ENCODE data around the gene BRPF3.

DNA sequence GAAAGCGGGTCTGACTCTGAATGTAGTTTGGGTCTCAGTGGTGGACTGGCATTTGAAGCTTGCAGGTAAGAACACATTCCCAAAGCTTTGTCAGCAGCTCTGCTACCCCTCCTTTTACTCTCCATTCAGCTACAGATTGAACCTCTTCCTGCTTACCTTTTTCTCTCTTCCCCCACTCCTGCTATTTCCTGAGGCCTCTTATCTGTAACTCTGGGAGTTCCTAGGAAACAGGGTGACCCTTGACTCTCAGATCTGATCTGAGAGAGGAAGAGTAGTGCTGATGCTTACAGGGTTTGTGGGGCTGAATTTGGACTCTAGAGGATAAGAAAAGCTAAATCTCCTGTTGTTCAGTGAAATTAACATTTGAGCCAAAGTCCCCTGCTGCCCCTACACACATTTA lies 21.4 kb downstream of the BRPF3 start:
- TF ChIP-seq, protein P1, sequence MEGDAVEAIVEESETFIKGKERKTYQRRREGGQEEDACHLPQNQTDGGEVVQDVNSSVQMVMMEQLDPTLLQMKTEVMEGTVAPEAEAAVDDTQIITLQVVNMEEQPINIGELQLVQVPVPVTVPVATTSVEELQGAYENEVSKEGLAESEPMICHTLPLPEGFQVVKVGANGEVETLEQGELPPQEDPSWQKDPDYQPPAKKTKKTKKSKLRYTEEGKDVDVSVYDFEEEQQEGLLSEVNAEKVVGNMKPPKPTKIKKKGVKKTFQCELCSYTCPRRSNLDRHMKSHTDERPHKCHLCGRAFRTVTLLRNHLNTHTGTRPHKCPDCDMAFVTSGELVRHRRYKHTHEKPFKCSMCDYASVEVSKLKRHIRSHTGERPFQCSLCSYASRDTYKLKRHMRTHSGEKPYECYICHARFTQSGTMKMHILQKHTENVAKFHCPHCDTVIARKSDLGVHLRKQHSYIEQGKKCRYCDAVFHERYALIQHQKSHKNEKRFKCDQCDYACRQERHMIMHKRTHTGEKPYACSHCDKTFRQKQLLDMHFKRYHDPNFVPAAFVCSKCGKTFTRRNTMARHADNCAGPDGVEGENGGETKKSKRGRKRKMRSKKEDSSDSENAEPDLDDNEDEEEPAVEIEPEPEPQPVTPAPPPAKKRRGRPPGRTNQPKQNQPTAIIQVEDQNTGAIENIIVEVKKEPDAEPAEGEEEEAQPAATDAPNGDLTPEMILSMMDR (IDR thresholded peaks at IDR 0.05), result no peak
- TF ChIP-seq POLR2A (IDR thresholded peaks at IDR 0.05) (no peak), EP300 (IDR thresholded peaks at IDR 0.05) (no peak), POLR2AphosphoS5 (IDR thresholded peaks at IDR 0.05) (no peak)
